ENCODE data around the gene TAF1. TPM values are rescaled to one million over a fixed set of nuclear protein-coding genes. Genes with fewer than 3 reads are reported as not detected.

Gene TAF1
- total and polyA plus RNA-seq, 4 donors, result 9.5 to 77.4 (median 25.7) TPM

DNA sequence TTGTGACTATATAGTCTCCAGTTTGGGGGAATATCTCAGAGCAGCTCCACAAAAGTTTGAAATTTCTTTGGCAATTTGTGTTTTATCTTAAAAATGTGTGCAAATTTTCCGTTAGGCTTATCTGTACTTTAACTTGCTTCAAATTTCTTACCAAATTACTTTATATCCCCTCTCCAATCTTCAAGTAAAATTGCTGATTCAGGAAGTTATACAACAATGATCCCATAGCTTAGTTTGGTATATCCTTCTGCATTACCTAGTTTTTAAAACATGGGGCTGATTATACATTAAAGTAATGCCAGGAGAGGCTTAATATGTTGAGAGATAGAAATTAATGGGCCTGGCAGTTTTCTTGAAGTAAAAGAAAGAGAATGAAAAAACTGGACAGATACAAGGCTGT is 66.6 kb downstream of the TAF1 start:
- TF ChIP-seq, protein P1, sequence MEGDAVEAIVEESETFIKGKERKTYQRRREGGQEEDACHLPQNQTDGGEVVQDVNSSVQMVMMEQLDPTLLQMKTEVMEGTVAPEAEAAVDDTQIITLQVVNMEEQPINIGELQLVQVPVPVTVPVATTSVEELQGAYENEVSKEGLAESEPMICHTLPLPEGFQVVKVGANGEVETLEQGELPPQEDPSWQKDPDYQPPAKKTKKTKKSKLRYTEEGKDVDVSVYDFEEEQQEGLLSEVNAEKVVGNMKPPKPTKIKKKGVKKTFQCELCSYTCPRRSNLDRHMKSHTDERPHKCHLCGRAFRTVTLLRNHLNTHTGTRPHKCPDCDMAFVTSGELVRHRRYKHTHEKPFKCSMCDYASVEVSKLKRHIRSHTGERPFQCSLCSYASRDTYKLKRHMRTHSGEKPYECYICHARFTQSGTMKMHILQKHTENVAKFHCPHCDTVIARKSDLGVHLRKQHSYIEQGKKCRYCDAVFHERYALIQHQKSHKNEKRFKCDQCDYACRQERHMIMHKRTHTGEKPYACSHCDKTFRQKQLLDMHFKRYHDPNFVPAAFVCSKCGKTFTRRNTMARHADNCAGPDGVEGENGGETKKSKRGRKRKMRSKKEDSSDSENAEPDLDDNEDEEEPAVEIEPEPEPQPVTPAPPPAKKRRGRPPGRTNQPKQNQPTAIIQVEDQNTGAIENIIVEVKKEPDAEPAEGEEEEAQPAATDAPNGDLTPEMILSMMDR (IDR thresholded peaks at IDR 0.05; ENCODE audit: control extremely low read depth, extremely low read depth), result no peak
- Histone ChIP-seq H3K4me1 (ENCODE audit: control insufficient read depth in 5 of 5, insufficient read depth in 5 of 5, low read length in 5 of 5) (no peaks in the 10 kb centered on the region), H3K9me3 (ENCODE audit: control insufficient read depth in 4 of 4, insufficient read depth in 3 of 4, low read length in 3 of 4) (no peaks in the 10 kb centered on the region), H3K36me3 (ENCODE audit: control insufficient read depth in 4 of 4, insufficient read depth in 4 of 4, low read length in 4 of 4) (peaks cover 0 to 6% (median 0%) of the 10 kb centered on the region in 4 donors), H3K27me3 (ENCODE audit: control insufficient read depth in 3 of 3, insufficient read depth in 3 of 3, low read length in 2 of 3) (no peaks in the 10 kb centered on the region), H3K27ac (ENCODE audit: low read depth in 1 of 2, low read length in 1 of 2) (no peak overlapping the region), H3K9ac (ENCODE audit: insufficient read depth in 1 of 2, low read length in 2 of 2) (no peak overlapping the region), H3K4me3 (no peak overlapping the region)
- WGBS, 2 donors, result 73 to 100% methylated on average over 1 of the region's 1 CpG
- no peak for ATAC-seq (ENCODE audit: insufficient read depth, low FRiP score)
- DNase-seq, result no peak

DNA sequence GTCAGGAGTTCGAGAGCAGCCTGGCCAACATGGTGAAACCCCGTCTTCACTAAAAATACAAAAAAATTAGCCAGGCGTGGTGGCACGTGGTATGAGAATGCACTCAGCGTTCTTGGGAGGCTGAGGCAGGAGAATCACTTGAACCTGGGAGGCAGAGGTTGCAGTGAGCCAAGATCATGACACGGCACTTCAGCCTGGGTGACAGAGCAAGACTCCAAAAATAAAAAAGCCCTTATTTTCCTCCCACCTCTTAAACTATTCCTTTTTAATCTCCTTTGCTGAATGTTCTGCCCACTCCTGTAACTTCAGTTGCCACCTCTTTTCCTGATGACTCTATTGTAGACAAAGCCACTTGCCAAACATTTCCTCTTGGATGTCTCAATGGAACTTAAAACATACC is 72.6 kb downstream of the TAF1 start:
- Histone ChIP-seq H3K4me1 (ENCODE audit: control insufficient read depth in 5 of 5, insufficient read depth in 5 of 5, low read length in 5 of 5) (no peaks in the 10 kb centered on the region), H3K27ac (ENCODE audit: low read depth in 1 of 2, low read length in 1 of 2) (no peak overlapping the region), H3K4me3 (no peak overlapping the region), H3K27me3 (ENCODE audit: control insufficient read depth in 3 of 3, insufficient read depth in 3 of 3, low read length in 2 of 3) (no peaks in the 10 kb centered on the region), H3K9me3 (ENCODE audit: control insufficient read depth in 4 of 4, insufficient read depth in 3 of 4, low read length in 3 of 4) (no peaks in the 10 kb centered on the region), H3K36me3 (ENCODE audit: control insufficient read depth in 4 of 4, insufficient read depth in 4 of 4, low read length in 4 of 4) (peaks cover 0 to 4% (median 0%) of the 10 kb centered on the region in 4 donors), H3K9ac (ENCODE audit: insufficient read depth in 1 of 2, low read length in 2 of 2) (no peak overlapping the region)
- TF ChIP-seq, protein P1 (IDR thresholded peaks at IDR 0.05; ENCODE audit: control extremely low read depth, extremely low read depth), result no peak
- 86 to 98% methylated on average over 6 of the region's 6 CpGs for WGBS, 2 donors
- ATAC-seq (ENCODE audit: insufficient read depth, low FRiP score), result no peak
- no peak for DNase-seq

DNA sequence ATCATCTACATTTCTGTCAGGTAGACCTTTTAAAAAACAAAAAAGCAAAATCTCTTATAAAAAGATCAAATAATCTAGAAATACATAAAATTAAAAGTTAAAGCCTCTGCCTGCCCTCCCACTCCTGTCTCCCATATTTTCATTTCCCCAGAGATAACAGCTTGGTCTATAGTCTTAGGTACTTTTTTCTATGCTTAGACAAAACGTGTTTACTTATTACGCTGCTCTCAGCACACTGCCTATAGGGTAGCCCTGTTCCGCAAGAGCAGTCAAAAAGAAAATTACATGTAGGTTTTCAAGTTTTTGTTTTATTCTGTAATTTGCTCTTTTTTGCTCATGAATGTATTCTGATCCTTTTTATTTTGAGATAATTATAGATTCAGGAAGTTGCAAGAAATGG is 73.3 kb downstream of the TAF1 start:
- Histone ChIP-seq H3K4me3 (no peak overlapping the region), H3K4me1 (ENCODE audit: control insufficient read depth in 5 of 5, insufficient read depth in 5 of 5, low read length in 5 of 5) (no peaks in the 10 kb centered on the region), H3K27me3 (ENCODE audit: control insufficient read depth in 3 of 3, insufficient read depth in 3 of 3, low read length in 2 of 3) (no peaks in the 10 kb centered on the region), H3K9ac (ENCODE audit: insufficient read depth in 1 of 2, low read length in 2 of 2) (no peak overlapping the region), H3K27ac (ENCODE audit: low read depth in 1 of 2, low read length in 1 of 2) (no peak overlapping the region), H3K9me3 (ENCODE audit: control insufficient read depth in 4 of 4, insufficient read depth in 3 of 4, low read length in 3 of 4) (no peaks in the 10 kb centered on the region), H3K36me3 (ENCODE audit: control insufficient read depth in 4 of 4, insufficient read depth in 4 of 4, low read length in 4 of 4) (peaks cover 0 to 4% (median 0%) of the 10 kb centered on the region in 4 donors)
- 72 to 79% methylated on average over 3 of the region's 3 CpGs for WGBS, 2 donors
- ATAC-seq (ENCODE audit: insufficient read depth, low FRiP score), result no peak
- no peak for DNase-seq
- TF ChIP-seq, protein P1 (IDR thresholded peaks at IDR 0.05; ENCODE audit: control extremely low read depth, extremely low read depth), result no peak

DNA sequence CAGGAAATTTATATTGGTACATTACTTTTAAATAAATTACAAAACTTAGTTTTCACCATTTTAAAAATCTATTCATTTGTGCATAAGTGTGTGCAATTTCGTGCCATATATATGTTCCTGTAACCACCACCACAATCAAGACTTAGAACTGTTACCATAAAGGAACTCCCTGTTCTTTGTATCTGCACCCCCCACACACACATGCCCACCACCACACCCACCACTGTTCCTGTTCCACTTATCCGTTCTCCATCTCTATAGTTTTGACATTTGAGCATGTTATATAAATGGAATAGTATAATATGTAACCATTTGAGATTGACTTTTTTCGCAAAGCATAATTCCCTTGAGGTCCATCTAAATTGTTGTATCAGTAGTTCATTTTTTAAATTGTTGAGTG is 73.7 kb downstream of the TAF1 start:
- H3K4me3 ChIP-seq, result no peak overlapping the region
- DNase-seq, result no peak
- no peak overlapping the region for H3K9ac ChIP-seq (ENCODE audit: insufficient read depth in 1 of 2, low read length in 2 of 2)
- TF ChIP-seq, protein P1 (IDR thresholded peaks at IDR 0.05; ENCODE audit: control extremely low read depth, extremely low read depth), result no peak
- no peaks in the 10 kb centered on the region for H3K27me3 ChIP-seq (ENCODE audit: control insufficient read depth in 3 of 3, insufficient read depth in 3 of 3, low read length in 2 of 3)
- peaks cover 0 to 4% (median 2%) of the 10 kb centered on the region in 4 donors for H3K36me3 ChIP-seq (ENCODE audit: control insufficient read depth in 4 of 4, insufficient read depth in 4 of 4, low read length in 4 of 4)
- WGBS, 2 donors, result 61 to 74% methylated on average over 3 of the region's 3 CpGs
- no peaks in the 10 kb centered on the region for H3K9me3 ChIP-seq (ENCODE audit: control insufficient read depth in 4 of 4, insufficient read depth in 3 of 4, low read length in 3 of 4)
- H3K4me1 ChIP-seq (ENCODE audit: control insufficient read depth in 5 of 5, insufficient read depth in 5 of 5, low read length in 5 of 5), result no peaks in the 10 kb centered on the region
- no peak for ATAC-seq (ENCODE audit: insufficient read depth, low FRiP score)
- no peak overlapping the region for H3K27ac ChIP-seq (ENCODE audit: low read depth in 1 of 2, low read length in 1 of 2)

Measured in lung (tissue), 12 donors.